ES-I3 (cell line): Measurements from ENCODE around the gene MCAM.
A peak's percentile ranks its signal among the peaks of the same experiment; 100 is the strongest.

Experiments used
- H3K36me3 ChIP-seq: 2 replicates; pipeline ENCODE4 v1.6.1; 2013; ENCODE audit warnings: mild to moderate bottlenecking, low read length, control low read depth, moderate library complexity; ENCODE audit not compliant: insufficient read depth
- H3K4me1 ChIP-seq: 2 replicates; pipeline ENCODE4 v1.6.1; 2013; ENCODE audit warnings: mild to moderate bottlenecking, control low read depth, low read length; ENCODE audit not compliant: insufficient read depth
- H3K9ac ChIP-seq: 2 replicates; pipeline ENCODE4 v1.6.1; 2013; ENCODE audit warnings: low read depth, mild to moderate bottlenecking, low read length, moderate library complexity
- H3K9me3 ChIP-seq: 2 replicates; pipeline ENCODE4 v1.6.1; 2013; ENCODE audit warnings: mild to moderate bottlenecking, low read length, moderate library complexity; ENCODE audit not compliant: control insufficient read depth, insufficient read depth

MCAM gene

DNA sequence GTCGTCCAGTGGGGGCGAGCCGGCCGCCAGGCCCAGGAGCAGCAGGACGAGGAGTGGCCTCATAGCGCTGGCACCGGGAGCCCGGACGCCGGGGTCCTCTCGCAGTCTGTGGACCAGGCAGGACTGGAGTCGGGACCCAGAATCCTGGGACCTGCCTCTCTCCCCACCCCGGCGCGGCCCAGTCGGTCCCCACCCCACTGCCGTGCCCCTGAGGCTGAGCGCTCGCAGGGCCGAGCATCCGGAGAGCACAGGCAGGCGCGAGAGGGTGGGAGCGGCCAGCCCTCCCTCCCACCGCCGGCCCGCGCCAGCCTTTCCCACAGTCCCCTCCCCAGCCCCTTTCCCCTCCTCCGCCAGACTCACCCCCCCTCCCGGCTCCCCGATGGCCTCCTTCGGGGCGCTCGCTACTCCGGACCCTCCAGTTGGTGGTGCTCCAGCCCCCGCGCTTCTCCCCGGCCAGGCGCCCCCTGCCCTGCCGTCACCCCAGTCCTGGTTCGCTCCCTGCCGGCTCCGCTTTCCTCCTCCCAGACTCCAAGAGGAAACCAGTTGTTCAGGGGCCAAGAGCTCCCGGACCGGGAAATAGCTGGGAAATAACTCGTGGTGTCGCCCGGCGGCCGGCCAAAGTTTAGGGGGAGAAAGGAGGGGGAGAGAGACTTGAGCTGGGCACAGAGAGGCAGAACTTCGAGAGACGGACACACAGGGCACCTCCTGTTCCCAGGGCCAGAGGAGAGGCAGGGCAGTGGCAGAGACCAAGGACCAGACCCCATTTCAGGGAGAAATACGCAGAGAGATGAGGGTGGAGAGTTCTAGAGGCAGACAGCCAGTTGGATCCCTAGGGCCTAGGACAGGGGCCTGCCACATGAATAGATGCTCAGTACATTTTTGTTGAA is 23.6 kb upstream of the MCAM start, which contains the start of gene C1QTNF5:
TSS of gene C1QTNF5 (minus strand) at position 549 of the 887 bp plus-strand sequence. CDS start at position 63, 486 bp downstream.
- H3K9ac ChIP-seq = peak within 1 kb of the TSS; percentile 65
- H3K9me3 ChIP-seq = no peaks in the 10 kb centered on the region
- H3K36me3 ChIP-seq = no peaks in the 10 kb centered on the region
- peaks cover 19% of the 10 kb centered on the region; the same call in 1 of the 2 replicates for H3K4me1 ChIP-seq

DNA sequence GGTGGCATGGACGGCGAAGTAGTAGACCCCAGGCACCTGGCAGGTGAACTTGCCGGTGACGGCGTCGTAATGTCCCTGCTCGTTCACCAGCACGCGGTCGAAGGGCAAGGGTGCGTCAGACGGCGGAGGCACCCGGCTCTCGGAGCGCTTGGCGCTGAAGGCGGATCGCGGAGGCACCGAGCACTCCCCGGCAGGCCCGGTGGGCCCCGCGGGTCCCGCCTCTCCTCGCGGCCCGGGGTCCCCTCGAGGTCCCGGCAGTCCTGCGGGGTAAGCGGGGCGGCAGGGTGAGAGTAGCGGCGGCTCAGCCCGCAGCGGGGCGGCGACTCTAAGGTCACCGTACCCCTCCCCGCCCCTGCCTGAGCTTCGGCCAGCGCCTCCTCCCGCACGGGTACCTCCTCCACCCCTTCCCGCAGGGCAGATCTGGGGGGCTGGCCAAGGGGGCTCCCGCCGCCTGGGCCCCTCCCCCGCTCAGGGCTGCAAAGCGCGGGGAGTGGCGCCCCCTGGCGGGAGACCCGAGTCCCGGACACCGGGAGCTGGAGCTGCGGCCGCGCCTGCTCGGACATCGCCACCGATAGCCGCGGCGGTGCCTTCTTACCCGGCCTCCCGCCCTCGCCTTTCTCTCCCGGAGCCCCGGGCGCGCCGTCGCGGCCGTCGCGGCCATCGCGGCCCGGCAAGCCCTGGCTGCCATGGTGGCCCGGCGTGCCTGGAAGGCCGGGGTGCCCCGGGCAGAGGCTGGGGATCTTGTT is 22.8 kb upstream of the MCAM start:
- Histone ChIP-seq H3K4me1 (peaks cover 22% of the 10 kb centered on the region; the same call in 1 of the 2 replicates), H3K9ac (peak overlapping the region; percentile 65), H3K9me3 (no peaks in the 10 kb centered on the region), H3K36me3 (no peaks in the 10 kb centered on the region)

DNA sequence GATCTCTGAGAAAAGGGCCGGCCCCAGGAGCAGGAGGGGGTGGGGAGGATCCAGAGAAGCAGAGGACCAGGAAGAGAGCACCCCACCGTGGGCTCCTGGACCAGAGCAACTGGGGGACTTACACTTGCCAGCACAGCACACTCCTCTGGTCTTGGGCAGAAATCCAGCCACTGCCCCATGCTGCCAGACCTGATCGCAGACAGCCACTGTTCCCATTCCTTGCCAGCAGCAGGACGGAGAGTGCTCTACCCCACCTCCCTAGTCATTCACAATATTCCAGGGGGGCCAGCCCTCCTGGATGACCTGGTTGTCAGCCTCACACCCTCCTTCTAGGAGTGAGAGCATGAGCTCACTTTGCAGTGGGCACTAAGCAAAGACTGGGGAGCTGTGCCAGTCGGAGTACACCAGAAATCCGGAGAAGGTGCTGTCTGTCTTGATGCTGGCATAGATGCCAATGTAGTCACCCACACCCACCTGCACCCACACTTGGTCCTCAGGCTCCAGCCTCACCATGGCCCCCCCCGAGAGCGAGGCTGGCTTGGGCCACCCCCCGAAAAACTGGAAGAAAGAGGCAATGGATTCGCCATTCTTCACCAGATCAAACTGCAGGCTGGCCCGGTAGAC is 22.1 kb upstream of the MCAM start:
- Histone ChIP-seq H3K9ac (peak overlapping the region; percentile 65), H3K9me3 (no peaks in the 10 kb centered on the region), H3K36me3 (no peaks in the 10 kb centered on the region), H3K4me1 (peaks cover 22% of the 10 kb centered on the region; the same call in 1 of the 2 replicates)

DNA sequence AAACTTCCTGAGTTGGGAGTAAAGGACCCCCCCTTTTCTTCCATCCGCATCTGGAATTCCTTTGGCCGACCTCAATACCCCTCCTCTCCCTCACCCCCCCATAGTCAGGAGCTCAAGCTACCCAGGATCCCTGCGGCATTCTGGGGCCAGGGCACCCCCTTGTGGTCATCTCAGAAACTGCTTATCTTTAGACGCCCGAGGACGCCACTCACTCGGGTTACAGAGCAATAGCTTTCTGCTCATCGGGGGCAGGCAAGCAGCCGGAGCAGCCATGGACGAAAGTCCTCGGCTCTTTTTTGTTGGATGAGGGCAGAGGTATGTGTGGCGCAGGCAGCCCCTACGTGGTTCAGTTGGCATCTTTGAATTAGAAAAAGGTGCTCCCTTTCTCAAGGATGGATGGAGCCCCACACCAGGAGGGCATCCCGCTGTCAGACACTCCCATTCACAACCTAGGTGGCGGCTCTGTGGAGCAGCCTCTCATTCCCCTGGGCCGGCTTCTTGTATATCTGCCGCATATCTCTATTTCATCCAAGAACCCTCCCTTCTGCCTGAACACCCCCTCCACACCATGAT is 21.5 kb upstream of the MCAM start:
- H3K4me1 ChIP-seq = peaks cover 22% of the 10 kb centered on the region; the same call in 1 of the 2 replicates
- H3K9ac ChIP-seq = peak overlapping the region; percentile 65; the same call in 1 of the 2 replicates
- no peaks in the 10 kb centered on the region for H3K36me3 ChIP-seq
- no peaks in the 10 kb centered on the region for H3K9me3 ChIP-seq

DNA sequence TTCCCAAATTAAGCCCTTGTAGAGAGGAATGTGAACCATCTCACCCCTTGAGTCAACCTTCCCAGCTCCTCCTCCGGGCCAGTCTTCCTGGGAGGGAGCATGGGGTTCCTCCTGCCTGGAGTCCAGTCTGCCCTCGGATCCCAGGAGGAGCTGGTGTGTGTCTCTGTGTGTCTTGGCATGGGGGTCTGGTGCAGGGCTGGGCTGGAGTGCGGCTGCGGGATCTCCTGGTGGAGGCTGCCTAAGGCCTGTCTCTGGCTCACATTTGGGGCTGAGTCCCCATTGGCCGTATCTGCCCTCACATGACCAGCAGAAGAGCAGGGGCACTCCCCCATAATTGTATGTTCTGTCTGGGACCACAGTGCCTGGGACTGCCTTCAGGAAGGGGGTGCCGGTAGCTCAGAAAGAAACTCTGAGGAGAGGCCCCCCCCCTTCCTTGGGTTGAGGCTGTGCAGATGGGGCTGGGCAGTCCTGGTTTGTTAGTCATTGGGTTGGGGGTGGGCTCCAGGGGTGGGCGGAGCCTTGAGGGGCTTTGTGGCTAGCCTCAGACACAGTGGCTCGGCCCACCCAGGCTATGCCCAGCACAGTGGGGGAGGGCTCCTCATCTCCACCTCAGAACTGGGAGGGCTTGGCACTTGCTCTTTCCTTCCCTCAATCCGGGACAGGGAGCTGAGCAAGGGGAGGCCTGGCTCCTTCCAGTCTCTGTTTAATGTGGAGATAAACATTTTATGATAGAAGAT is 20.8 kb upstream of the MCAM start:
- H3K36me3 ChIP-seq = no peaks in the 10 kb centered on the region
- H3K4me1 ChIP-seq = peaks cover 22% of the 10 kb centered on the region
- no peaks in the 10 kb centered on the region for H3K9me3 ChIP-seq
- H3K9ac ChIP-seq = peak overlapping the region; percentile 65

DNA sequence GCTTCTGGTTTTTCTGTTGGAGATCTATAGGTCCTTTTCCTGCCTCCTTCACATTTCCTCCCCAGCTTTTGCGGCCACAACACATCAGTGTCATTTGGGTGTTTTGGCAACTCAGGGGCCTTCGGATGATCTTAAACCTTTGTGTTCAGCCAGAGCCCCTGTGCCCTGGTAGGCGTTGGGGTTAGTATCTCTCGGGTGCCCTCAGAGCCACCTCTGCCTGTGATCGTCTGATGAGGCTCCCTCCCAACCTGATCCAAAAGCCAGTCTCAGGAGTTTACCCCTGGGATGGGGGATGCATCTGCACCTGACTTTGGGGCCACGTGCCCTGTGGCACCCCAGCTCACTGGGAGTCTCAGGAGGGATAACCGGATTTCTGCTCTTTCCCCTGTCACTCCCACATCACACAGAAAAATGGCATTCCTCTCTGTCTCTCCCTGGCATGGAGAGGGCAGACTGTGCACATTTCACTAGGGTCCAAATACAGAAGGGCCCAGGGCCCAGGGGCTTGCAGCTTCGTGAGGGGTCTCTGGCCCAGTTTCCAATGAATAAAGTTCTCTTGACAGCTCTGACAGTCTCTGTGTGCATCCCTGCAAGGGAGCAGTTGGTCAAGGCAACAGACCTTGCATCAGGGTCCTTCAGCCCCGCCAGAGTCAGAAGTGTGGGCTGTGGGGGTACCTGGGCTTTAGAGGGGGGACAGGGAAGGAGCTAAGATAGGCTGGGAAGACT is 20.0 kb upstream of the MCAM start:
- H3K36me3 ChIP-seq = no peaks in the 10 kb centered on the region
- no peaks in the 10 kb centered on the region for H3K9me3 ChIP-seq
- H3K9ac ChIP-seq = peak overlapping the region; percentile 65; the same call in 1 of the 2 replicates
- peaks cover 22% of the 10 kb centered on the region for H3K4me1 ChIP-seq

DNA sequence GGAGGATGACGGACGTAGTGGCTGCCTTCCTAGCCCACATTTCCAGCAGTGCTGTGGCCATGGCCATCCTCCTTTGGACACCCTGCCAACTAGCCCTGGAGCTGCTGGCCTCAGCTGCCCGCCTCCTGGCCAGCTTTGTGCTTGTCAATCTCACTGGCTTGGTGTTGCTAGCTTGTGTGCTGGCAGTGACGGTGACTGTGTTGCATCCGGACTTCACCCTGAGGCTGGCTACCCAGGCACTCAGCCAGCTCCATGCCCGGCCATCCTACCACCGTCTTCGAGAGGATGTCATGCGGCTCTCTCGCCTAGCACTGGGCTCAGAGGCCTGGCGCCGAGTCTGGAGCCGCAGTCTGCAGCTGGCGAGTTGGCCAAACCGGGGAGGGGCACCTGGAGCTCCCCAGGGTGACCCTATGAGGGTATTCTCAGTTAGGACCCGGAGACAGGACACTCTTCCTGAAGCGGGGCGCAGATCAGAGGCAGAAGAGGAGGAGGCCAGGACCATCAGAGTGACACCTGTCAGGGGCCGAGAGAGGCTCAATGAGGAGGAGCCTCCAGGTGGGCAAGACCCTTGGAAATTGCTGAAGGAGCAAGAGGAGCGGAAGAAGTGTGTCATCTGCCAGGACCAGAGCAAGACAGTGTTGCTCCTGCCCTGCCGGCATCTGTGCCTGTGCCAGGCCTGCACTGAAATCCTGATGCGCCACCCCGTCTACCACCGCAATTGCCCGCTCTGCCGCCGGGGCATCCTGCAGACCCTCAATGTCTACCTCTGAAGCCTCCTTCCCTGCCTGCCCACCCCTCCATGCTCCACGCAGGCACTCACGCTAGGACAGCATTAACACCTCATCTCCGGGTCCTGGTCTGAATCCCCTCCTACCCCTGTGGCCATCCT is 19.0 kb upstream of the MCAM start:
- H3K9ac ChIP-seq = no peak overlapping the region

DNA sequence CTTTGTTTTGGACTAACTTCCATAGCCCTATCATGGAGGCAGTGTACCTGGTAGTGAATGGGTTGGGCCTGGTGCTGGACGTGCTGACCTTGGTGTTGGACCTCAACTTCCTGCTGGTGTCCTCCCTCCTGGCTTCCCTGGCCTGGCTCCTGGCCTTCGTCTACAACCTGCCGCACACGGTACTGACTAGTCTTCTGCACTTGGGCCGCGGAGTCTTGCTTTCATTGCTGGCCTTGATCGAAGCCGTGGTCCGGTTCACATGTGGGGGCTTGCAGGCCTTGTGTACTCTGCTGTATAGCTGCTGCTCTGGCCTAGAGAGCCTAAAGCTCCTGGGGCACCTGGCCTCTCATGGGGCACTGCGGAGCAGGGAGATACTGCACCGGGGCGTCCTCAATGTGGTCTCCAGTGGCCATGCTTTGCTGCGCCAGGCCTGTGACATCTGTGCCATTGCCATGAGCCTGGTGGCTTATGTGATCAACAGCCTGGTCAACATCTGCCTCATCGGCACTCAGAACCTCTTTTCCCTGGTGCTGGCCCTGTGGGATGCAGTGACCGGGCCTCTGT is 18.2 kb upstream of the MCAM start:
- Histone ChIP-seq H3K4me1 (peaks cover 12% of the 10 kb centered on the region), H3K9me3 (no peaks in the 10 kb centered on the region), H3K36me3 (no peaks in the 10 kb centered on the region), H3K9ac (peak overlapping the region; percentile 67)

More for the DNA sequence above, 19.0 kb upstream of the MCAM start:
- peaks cover 12% of the 10 kb centered on the region for H3K4me1 ChIP-seq
- no peaks in the 10 kb centered on the region for H3K9me3 ChIP-seq
- no peaks in the 10 kb centered on the region for H3K36me3 ChIP-seq

DNA sequence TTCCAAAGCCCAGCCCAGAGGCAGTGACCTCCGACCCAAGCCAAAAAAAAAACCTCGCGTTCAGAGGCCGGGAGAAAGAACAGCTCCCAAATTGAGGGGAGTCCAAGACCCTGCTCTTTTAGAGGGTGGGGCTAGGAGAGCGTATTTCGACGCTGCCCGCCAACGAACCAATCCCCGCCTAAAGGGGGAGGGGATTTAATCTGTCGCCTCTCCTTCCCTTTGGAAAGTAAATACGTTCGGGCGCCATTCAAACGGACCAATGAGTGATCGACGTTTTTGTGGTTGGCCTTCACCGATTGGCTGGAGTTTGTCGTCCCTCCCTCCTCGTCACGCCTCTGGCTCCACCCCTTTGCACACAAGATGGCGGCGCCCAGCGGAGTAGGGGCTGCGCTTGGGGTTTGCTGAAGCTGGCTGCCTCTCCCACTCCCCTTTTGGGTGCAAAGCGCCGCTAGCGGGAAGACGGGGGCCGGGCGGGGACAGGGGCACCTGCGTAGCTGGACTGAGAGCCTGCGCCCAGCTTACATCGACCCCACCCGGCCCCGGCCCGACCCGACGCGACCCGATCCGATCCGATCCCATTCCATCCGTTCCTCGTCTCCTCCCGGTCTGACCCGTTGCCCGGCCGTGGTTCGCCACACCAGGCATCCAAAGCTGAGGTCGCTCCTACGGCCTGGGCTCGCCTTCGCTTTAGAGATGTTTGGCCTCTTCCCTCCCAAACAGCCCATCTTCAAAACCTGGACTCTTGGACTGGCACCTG is 17.4 kb upstream of the MCAM start, which contains the start of gene RNF26:
TSS of gene RNF26 (plus strand) at position 354 of the 757 bp plus-strand sequence. CDS start 596 bp downstream, outside the sequence.
- Histone ChIP-seq H3K36me3 (no peaks in the 10 kb centered on the region), H3K9ac (peak within 1 kb of the TSS; percentile 67), H3K4me1 (peaks cover 12% of the 10 kb centered on the region), H3K9me3 (no peaks in the 10 kb centered on the region)

DNA sequence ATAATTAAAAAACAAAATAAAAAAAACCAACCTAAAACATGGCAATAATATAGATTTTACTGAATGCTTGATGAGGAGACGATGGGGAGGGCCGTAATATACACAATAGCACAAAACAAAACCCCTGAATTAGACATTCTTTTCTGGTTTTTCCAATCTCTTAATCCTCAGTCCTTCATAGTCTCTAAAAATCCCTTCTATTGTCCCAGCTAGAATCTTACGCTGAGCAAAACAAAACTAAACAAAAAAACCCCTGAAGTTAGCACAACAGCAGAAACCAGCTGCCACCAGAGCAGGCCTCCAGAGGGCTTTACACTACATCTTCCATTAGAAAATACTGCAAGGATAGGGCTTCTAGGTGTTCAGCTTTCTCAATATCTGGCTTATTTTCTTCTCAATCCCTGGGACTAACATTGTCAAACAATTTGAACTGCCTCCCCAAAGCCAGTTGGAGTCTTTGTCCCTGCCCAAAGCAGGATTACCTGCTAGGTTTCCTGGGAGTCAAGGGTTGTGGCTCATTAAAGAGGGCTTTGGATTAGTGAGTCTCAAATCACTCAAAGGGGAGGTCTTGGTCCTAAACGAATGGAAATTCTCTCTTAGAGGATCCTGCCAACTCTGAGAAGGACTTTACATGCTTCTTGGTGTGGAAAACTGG is 15.3 kb upstream of the MCAM start:
- Histone ChIP-seq H3K9me3 (no peaks in the 10 kb centered on the region), H3K9ac (no peak overlapping the region), H3K36me3 (no peaks in the 10 kb centered on the region), H3K4me1 (peaks cover 7% of the 10 kb centered on the region)

DNA sequence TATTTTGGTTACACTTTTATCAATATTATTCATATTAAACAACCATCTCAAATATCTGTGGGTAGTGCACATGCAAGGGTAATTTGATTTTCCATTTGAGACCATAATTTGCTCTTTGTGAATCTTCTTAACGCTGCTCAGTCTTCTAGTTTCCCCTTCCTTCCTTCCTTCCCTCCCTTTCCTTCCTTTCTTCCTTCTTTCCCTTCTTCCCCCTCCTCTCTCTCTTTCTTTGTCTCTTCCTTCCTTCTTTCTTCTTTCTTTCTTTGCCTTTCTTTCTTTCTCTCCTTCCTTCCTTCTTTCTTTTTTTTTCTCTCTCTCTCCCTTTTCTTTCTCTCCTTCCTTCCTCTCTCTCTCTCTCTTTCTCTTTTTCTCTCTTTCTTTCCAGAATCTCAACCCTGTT is 13.3 kb upstream of the MCAM start:
- no peaks in the 10 kb centered on the region for H3K36me3 ChIP-seq

More for the DNA sequence above, 13.3 kb upstream of the MCAM start:
- H3K9me3 ChIP-seq = no peaks in the 10 kb centered on the region
- H3K9ac ChIP-seq = no peak overlapping the region
- H3K4me1 ChIP-seq = peaks cover under 1% of the 10 kb centered on the region
